A204.1 (cell line): ENCODE data around the gene PSMB10.
"Not testable (repeated sequence)": the region's sequence is repeated elsewhere in the genome, so short reads cannot be mapped to it uniquely, and the experiment has no call there.

Experiments
- FAIRE-seq: peaks from 2 replicates; lab custom pipeline; 2012; peaks lifted over from hg19 to GRCh38; lab: Jason Lieb, UNC

PSMB10 gene

DNA sequence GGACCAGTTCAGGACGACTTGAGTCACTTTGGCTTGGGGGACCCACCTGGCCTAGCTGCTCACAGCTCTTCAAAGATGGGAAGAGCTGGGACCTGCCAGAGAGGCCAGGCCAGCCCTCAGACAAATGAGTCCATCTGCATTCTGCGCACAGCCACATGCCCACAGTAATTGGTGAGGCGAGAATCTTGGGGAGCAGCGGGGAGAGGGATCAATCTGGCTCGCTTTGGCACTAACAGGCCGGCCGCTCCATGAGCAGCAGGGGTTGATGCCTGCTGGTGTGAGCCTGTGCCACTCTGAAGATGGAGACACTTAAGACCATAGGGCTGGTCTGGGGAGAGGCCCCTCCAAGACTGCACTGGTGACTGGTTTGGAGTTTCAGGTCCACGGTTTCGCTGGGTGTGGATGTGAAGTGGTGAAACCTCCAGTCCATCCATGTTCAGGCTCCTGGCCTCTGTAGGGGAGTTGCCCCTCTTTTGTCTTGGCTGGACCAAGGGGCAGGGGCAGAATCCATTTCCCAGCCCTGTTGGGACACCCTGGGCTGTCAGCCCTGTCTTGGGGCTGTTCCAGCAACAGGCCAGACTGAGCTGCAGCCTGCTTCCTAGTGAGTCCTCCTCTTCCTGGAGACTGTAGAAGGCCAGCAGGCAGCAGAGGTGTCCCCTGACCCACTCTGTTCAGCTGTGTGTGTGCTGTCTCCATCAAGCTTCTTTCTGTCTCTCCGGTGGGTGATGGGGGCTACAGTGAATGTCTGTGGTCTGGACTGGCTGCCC, 12.3 kb downstream of the PSMB10 start:
- FAIRE-seq = no peak

DNA sequence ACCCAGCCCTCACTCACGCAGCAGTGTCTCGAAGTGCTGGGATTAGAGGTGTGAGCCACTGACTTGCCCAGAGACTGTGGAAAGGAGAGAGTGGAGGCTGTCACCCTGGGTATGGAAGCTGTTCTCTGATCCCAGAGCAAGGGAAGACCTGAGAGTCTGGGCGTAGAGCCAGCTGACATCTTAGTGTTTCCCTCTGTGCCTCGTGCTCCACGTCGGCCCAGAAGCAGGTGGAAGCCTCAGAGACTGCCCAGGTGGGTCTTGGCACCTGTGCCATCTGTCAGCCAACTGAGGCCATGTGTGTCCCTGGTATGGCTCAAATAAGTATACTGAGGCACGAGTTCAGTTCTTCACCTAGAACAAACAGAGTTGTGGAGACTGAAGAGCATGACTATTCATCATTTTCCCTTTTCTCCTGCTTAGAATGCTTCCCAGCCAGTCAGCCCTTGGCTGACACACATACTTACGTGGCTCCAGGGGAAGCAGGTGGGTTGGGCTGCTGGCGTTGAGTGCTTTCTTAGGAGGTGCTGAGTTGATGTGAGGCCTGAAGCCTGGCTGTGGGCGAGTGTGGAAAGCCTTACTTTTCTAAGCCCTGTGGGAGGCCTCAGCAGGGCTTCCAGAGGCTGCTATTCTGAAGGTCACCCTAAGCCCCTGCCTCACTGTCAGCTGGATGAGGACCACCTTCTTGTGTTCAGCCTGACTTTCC, 13.1 kb downstream of the PSMB10 start:
- no peak for FAIRE-seq

DNA sequence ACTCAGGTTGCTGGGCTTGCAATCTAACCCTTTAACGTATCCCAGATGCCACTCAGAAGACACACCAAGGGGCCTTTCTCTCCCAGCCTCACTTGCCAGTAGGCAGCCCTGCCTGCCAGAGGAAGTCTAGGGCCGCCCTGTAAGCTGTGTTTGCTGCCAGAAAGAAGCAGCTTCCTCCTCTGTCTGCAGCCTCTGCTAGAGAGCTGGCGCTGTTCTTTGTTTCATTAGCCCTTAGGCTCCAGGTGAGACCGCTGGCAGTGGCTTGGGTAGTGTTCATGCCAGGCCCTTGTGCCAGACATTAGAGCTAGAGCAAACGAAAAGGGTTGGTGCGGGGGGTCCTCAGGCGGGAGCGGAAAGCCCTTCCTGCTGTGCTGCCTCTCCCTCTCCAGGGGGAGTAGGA, 13.9 kb downstream of the PSMB10 start:
- FAIRE-seq = no peak

DNA sequence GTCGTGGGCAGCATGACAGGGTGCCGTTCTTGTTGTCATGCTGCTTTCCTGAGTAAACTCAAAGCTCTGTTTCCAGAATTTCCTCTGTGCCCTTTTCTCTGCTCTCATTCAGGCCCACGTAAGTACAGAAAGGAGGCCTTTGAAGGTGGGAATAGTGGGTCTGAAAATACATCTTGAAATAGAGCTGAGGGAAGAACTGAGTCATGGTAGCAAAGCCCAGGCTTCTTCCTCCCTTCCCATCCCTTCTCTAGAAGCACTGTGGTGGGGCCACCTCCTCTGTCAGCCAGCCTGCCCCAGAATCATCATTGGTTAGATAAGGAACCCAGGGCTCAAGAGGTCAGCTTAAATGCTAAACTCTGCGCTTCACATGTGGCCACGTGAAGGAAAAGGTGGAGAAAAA, 14.4 kb downstream of the PSMB10 start:
- FAIRE-seq = no peak

DNA sequence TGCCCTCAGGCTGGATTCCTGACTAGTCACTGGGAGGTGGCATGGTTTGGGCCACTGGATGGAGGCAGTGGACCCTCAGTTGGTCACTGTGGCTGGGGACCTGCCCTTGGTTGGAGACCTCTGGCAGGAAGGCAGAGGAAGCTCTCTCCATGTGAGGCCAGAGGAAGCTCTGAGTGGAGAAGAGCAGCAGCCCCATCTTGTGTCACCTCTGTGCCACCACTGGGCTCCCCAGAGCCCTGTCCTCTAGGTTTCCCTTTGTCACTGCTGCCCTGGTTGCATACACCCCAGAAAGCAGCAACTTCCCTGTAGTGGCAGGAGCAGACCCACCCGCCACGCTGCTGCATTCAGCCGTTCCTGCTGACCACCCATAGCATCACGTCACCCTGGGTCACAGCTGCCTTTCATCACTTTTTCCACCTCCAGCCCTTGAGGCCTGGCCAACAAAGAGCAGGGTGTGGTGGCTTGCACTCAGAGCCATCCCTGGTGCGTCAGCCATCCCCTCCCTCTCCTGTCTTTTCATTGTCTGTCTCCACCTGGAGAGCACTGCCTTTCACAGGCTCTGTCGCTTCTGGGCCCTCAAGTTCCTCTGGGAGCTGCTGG, 16.9 kb downstream of the PSMB10 start:
- no peak for FAIRE-seq

DNA sequence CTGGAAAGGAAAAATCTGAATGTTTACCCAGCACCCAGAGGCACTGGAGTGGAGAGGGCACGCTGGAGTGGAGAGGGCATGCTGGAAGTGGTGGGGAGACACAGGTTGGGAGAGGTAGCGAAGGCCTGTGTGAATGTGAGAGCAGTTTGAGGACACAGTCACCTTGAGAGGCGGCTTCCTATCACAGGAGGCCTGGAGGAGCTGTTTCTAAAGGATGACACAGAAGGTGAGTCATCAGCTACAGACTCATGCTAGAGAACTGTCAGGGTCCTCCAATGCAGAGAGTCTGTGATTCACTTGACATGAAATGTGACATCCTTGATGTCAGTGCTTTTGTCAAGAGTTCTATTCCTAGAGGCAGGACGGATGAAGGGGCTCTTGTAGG, 18.8 kb downstream of the PSMB10 start:
- FAIRE-seq = no peak

DNA sequence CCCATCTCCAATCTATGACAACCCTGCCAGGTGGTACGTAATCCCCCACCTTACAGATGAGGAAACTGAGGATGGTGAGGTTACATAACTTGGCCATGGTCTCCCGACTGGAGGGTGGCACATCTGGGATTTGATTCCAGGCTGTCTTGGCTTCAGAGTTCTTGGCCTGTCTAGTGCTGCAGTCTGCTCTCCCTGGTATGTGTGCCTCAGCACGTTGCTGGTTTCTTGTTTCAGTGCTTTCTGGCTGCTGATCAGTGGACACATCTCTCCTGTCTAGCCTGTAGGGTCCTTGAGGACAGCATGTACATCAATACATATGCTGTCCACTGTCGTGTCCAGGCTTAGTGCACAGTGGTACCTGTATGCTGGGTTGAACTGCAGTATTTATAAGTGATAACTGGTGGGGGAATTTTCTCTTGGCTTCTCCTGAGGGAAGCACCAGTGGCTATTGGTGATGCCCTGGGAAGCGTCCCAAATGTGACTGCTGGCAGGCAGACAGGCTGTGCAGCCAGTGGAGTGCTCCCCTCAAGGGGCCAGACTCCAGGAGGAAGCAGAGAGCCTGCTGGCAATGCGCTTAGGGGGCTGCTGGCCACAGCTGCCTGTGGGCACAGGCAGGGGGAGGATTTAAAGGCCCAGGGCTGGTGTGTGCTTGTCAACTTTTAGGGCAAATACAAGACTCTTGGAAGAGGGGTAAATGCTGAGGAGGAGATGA, 19.4 kb downstream of the PSMB10 start:
- no peak for FAIRE-seq

DNA sequence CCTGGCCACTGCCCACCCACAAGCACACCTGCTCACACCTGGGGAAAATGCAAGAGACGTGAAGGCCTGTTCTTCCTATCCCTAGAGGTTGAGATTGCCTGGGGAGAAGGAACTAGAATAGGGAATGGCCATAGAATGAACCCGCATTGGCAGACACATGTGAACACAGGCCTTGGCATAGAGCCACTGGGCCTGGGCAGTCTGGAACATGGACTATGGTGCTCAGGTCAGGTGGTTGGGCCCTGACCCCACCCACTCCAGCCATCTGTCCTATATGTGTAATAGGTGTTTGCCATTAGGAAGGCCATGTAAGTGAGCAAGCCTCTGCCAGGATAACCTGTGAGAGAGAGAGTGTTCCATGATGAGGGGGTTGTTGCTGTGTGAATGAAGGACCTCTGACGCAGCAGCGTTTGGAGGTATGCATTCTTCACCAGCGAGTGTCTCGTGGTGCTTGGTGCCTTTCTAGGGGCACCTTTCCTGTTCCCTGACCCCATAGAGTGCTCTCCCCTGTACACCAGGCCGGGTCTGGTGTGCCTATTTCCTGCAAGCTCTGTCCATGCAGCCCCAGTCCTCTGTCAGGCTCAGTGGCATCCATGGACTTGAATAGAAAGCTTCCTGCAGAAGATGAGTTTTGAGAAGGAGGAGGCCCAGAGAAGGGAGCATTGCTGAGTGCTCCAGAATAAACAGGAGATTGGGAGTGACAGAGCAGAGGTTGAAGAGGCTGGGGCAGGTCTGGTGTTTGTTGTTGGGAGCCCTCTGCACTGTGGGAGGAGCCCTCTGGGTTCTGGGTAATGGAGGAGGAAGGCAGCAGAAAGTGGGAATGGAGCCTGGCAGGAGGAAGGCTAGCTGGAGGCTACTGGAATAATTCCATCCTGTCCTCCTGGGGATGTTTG, 20.6 kb downstream of the PSMB10 start:
- FAIRE-seq = no peak

DNA sequence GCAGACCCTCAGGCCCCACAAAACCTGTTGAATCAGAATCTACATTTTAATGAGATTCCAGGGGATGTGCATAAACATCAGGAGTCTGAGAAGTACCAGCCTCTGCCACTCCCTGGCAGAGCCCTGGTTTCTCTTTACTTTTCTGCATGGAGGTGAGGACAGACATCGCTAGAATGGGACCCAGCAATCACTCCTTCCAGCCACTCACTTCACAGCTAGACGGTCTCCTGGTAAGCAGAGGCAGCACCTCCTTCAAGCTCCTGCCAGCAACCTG, 21.2 kb downstream of the PSMB10 start:
- not testable (repeated sequence) for FAIRE-seq

DNA sequence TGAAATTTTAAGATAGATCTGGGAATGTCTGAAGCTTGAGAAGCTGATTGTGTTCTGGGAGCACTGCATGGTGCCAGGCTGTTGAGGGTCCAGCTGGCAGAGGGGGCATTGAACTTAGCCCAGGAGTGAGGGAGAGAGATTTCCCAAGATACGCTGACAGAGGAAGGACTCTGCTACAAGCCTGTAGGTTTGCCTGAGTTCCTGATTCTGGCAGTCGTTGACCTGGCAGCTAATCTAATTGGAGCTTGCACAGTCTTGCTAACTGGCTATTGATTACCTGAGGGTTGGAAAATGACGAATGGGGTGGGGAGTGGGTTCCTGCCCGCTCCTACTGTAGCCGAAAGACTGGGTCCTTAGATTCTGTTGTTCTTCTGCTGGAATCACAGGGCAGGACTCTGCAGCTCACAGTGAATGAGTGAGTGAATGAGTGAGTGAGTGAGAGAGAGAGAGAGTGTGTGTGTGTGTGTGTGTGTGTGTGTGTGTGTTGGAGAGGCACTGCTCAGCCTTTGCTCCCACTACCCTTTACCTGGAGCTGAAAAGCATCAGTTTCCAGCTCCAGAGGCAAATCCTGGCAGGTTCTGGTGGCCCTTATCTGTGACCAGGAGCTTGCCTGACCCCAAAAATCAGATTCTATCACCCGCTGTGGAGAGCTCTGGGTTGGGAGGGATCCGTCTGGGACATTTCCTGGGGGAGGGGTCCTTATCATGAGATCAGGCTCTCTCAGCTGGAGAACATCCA, 21.7 kb downstream of the PSMB10 start:
- no peak for FAIRE-seq

DNA sequence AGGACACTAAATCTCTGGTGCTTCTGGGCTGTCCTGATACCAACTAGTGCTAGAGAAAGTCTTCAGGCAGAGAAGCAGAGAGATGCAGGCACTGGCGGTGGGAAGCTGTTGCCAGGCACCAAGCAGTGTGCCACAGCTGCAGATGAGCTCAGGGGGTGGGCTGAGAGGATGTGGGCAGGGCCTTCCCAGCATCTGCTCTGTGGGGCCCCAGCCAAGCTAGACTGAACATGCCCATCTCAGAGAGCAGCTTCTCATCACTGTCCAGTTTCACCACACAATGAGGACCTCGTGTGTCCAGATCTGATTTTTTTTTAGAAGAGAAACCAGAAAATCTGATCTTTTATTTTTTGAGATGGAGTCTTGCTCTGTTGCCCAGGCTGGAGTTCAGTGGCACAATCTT, 26.5 kb downstream of the PSMB10 start:
- no peak for FAIRE-seq

DNA sequence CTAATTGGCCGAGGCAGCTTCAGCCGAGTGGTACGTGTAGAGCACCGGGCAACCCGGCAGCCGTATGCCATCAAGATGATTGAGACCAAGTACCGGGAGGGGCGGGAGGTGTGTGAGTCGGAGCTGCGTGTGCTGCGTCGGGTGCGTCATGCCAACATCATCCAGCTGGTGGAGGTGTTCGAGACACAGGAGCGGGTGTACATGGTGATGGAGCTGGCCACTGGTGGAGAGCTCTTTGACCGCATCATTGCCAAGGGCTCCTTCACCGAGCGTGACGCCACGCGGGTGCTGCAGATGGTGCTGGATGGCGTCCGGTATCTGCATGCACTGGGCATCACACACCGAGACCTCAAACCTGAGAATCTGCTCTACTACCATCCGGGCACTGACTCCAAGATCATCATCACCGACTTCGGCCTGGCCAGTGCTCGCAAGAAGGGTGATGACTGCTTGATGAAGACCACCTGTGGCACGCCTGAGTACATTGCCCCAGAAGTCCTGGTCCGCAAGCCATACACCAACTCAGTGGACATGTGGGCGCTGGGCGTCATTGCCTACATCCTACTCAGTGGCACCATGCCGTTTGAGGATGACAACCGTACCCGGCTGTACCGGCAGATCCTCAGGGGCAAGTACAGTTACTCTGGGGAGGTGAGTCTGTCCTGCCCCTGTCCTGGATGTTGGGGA, 27.5 kb downstream of the PSMB10 start:
- FAIRE-seq = no peak

DNA sequence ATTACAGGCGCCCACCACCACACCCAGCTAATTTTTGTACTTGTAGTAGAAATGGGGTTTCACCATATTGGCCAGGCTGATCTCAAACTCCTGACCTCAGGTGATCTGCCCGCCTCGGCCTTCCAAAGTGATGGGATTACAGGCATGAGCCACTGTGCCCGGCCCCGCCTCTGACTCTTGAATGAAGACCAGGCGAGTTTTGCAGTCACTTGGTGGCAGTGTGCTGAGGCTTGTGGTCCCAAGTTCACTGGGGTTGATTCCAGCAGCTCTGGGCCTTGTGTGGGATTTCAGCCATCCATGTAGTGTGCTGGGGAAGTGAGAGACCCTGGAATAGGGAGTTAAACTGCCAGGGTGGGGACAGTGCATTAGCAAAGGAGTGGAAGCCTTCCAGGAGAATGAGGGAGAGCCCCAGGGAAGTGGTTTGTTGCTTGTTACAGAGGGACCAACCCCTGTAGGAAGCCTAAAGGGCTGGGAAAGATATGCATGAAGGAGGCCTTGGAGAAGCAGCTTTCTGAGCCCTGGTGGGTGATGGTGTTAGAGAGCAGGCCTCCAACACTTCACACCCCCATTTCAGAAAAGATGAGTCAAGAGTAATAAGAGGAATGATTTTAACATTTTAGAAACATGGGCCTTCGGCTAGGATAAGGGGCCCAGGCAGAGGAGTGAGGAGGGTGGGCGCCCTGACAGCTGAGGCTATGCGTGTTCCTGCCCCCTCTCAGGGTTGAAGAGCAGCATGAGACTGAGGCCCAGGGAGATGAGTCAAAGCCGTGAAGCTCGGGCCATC, 29.1 kb downstream of the PSMB10 start:
- no peak for FAIRE-seq

DNA sequence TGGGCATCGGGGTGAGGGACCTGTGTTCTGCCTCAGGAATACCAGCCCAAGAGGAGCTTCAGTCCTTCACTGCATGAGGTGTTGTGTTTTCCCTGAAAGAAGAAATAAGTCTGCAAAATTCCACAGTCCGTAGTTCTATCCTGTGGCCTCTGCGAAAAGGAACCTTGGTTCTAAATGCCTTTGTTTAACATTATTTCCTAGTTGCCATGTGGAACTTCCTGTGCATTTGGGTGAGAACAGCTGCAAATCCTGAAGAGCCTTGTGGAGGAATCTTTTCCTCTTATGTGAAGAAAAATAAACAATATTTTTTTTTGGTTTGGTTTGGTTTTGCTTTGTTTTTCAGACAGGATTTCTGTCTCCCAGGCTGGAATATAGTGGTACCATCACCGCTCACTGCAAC, 33.8 kb downstream of the PSMB10 start:
- no peak for FAIRE-seq

DNA sequence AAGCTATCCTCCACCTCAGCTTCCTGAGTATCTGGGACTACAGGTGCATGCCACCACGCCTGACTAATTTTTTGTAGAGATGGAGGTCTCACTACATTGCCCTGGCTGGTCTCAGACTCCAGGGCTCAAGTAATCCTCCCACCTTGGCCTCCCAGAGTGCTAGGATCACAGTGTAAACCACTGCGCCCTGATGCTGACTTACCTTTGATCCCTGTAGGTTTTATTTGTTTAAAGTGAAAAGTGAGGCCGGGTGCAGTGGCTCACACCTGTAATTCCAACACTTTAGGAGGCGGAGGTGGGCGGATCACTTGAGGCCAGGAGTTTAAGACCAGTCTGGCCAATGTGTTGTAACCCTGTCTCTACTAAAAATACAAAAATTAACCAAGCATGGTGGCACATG, 34.9 kb downstream of the PSMB10 start:
- no peak for FAIRE-seq

DNA sequence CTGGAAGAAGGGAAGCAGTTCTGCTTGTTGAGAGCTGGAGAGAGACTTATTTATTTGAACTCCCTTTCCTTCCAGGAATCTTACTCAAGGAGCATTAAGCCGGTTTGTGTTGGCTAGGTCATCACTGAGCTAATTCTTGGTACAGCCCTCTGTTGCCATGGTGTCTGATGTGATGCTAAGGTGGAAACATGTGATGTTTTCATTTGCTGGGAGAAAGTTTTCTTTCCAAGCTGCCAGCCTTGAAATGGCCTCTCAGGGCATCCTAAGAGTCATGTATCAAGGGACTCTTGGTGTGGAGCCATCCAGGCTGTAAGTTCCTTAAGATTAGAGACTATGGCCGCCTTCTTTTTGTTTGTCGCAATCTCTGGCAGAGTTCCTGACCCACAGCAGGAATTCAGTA, 39.4 kb downstream of the PSMB10 start:
- no peak for FAIRE-seq

DNA sequence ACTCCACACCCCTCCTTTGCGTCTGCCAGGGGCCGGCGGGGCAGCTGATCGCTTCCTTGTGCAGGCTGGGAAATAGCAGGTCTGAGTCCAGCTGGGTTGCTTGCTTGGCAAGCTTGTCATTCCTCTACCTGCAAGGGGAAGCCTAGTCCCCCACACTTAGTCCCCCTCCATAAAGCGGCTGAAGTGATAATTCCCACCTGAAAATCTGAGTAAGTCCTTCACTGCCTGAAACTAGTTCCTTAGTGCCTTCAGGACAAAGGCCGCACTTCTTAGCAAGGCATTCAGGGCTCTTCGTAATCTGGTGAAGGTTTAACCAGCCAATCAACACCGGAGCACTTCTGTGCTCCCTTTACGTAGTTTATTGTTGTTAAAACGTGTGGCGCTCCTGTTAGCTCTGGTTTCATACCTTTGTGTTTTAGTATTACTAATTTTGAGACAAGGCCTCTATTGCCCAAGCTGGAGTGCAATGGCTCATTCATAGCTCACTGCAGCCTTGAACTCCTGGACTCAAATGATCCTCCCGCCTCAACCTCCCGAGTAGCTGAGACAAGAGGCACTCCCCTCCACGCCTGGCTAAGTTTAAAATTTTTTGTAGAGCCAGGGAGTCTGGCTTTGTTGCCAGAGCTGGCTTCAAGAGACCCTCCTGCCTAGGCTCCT, 42.8 kb downstream of the PSMB10 start:
- no peak for FAIRE-seq

DNA sequence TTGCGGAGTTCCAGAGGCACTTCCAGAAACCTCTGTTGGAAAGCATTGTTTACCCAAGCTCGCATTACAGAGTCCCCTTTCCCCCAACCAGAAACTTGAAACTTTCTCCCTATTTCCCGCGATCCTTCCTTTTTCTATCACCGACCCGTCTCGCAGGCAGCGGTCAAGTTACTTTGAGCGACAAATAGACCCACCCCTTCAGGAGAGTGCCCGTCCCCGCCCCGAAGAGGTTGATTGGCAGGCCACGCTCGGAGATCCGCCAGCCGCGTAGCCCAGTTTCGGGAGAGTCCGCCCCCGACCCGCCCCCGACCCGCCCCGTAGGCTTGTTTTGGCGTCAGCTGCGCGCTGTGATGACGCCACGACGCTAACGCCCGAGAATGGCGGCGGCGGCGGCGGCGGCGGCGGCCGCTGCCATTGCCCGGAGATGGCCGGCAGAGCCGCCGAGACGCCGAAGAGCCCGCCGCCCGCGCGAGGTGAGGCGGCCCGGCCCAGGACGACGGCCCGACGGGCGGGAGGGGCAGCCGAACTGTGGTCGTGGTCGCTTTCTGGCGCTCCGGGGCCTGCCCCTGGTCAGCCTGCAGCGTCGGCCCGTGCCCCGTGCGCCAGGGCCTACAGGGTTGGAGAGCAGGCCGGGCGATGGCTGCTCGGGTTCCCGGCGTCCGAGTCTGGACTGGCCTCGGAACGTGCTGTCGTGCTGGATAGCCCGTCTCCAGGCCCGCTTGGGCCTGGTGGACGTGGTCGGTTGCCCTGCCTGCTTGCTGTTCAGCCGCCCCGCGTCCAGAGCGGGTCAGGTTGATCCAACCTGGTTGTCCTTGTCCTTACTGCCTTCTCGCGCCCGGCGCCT, 43.5 kb downstream of the PSMB10 start, which contains the start of gene PSKH1:
Gene PSKH1, plus strand, starts transcription at position 356 of the 844 bp plus-strand sequence. CDS start 15,496 bp downstream, outside the sequence.
- no peak for FAIRE-seq
